Upper lobe of left lung (tissue), 4 donors: ENCODE data around the gene CEP63.

Source experiments
- CTCF ChIP-seq, 6 experiments: fragments of 450-650 bp in 4 of 6; fragments of 200-600 bp in 2 of 6; sonication (generic) in 2 of 6; IDR thresholded peaks; one replicate each; pipeline ENCODE4 v1.5.1; 2016 to 2019; ENCODE audit warnings: antibody characterized with exemption in 6 of 6
- EP300 ChIP-seq, 4 donors: sonication (generic); formaldehyde crosslinking; IDR thresholded peaks; one replicate each; pipeline ENCODE4 v1.5.1; 2017; ENCODE audit warnings: antibody characterized with exemption in 4 of 4, control low read depth in 2 of 4
- POLR2A ChIP-seq, 4 donors: fragments of 450-650 bp; IDR thresholded peaks; one replicate each; pipeline ENCODE4 v1.5.1; 2016 to 2017; ENCODE audit warnings: antibody characterized with exemption in 4 of 4, mild to moderate bottlenecking in 2 of 4
- POLR2AphosphoS5 ChIP-seq, 2 donors: sonication (generic); formaldehyde crosslinking; IDR thresholded peaks; one replicate each; pipeline ENCODE4 v1.5.1; 2017; ENCODE audit warnings: antibody characterized with exemption in 2 of 2

GRCh38 chr3:134437211-134437752 is 48.6 kb upstream of the CEP63 start:
- TF ChIP-seq CTCF (IDR thresholded peaks at IDR 0.05) (no peak), POLR2AphosphoS5 (IDR thresholded peaks at IDR 0.05) (no peak), POLR2A (IDR thresholded peaks at IDR 0.05) (no peak), EP300 (IDR thresholded peaks at IDR 0.05) (no peak)
